Measurements from ENCODE around the gene LPGAT1.

Gene LPGAT1

DNA sequence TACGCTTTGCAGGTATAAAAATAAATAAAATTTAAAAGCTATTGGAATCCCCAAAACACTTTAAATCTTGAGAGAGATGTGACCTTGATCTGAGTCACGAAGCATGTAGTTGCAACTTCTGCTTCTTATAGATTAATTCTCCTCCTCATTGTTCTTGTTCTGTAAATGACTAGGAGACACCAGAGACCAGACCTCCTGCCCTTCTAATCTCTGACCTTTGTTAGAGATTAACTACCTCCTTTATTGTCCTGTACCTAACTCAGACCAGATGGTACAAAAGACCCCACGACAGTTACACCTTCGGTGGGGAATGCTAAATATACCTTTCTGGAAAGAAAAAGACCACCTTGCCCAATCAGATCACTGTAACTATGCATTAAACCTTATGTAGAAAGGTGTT lies 78.2 kb downstream of the LPGAT1 start:
- Histone ChIP-seq H3K9me3 (ENCODE audit: control insufficient read depth, low read length) (no peaks in the 10 kb centered on the region), H3K9ac (ENCODE audit: low read length) (no peak overlapping the region), H3K4me3 (ENCODE audit: low read length) (no peak overlapping the region), H3K4me1 (ENCODE audit: control insufficient read depth, insufficient read depth, low read length) (no peaks in the 10 kb centered on the region), H3K27me3 (ENCODE audit: control insufficient read depth, insufficient read depth, low read length) (no peaks in the 10 kb centered on the region), H3K36me3 (ENCODE audit: control insufficient read depth, insufficient read depth, low read length) (no peaks in the 10 kb centered on the region)

DNA sequence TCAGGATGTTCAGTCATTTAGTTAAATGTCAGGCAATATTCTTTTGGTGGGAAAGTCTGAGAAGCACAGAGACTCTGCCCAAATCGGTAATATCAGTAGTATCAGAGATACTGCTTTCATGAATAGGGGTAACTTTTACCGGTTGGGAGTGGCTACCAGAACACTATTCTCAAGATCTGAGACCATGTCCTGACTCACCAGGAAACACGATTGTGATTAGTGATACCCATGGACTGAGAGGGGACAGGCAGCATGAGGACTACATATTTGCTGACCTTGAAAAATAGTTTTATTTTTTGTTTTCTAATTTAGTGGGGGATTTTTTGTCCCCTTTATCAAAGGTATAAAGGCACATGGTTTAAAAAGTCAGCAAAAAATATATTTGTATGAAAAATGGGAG lies 79.1 kb downstream of the LPGAT1 start:
- H3K9ac ChIP-seq (ENCODE audit: low read length) = no peak overlapping the region
- no peaks in the 10 kb centered on the region for H3K9me3 ChIP-seq (ENCODE audit: control insufficient read depth, low read length)
- H3K4me3 ChIP-seq (ENCODE audit: low read length) = no peak overlapping the region
- H3K36me3 ChIP-seq (ENCODE audit: control insufficient read depth, insufficient read depth, low read length) = no peaks in the 10 kb centered on the region
- no peaks in the 10 kb centered on the region for H3K4me1 ChIP-seq (ENCODE audit: control insufficient read depth, insufficient read depth, low read length)
- H3K27me3 ChIP-seq (ENCODE audit: control insufficient read depth, insufficient read depth, low read length) = no peaks in the 10 kb centered on the region

DNA sequence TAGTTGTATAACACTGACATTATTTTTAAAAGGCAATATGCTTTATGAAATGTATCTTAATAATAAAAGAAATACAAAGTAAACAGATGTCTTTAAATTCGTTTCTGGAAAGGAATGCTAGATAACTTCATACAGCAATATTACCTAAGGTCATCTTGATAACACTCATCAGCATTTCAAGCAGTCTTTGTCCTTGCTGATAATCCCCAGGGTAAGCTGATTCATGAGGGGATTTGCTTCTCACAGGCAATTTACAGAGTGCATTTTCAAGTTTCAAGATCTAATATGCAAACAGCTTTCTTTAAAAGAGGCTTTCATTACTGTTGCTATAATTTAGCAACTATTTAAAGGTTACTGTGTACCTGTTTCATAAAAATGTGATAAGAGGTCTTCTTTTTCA lies 80.0 kb downstream of the LPGAT1 start:
- Histone ChIP-seq H3K4me3 (ENCODE audit: low read length) (no peak overlapping the region), H3K9me3 (ENCODE audit: control insufficient read depth, low read length) (no peaks in the 10 kb centered on the region), H3K36me3 (ENCODE audit: control insufficient read depth, insufficient read depth, low read length) (no peaks in the 10 kb centered on the region), H3K4me1 (ENCODE audit: control insufficient read depth, insufficient read depth, low read length) (no peaks in the 10 kb centered on the region), H3K9ac (ENCODE audit: low read length) (no peak overlapping the region), H3K27me3 (ENCODE audit: control insufficient read depth, insufficient read depth, low read length) (no peaks in the 10 kb centered on the region)

DNA sequence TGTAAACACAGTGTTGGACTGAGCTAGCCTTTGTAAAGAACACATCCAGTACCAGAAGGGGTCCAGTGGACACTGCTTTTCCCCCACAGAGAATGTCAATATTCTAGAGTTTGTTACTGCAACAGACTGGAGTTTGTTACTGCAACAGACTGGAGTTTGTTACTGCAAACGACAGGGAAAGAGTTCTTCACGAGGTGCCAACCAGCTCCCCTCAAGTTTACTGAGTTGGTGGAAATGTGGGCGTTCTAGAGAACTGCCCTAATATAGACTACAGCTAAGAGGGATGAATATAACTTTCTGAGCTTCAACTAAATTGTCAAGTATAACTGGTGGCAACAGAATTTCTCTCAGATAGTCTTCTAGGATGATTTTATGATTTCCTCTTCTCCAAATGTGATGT lies 81.3 kb downstream of the LPGAT1 start:
- Histone ChIP-seq H3K27me3 (ENCODE audit: control insufficient read depth, insufficient read depth, low read length) (no peaks in the 10 kb centered on the region), H3K9ac (ENCODE audit: low read length) (no peak overlapping the region), H3K9me3 (ENCODE audit: control insufficient read depth, low read length) (no peaks in the 10 kb centered on the region), H3K4me3 (ENCODE audit: low read length) (no peak overlapping the region), H3K36me3 (ENCODE audit: control insufficient read depth, insufficient read depth, low read length) (no peaks in the 10 kb centered on the region), H3K4me1 (ENCODE audit: control insufficient read depth, insufficient read depth, low read length) (peaks cover 3% of the 10 kb centered on the region)

DNA sequence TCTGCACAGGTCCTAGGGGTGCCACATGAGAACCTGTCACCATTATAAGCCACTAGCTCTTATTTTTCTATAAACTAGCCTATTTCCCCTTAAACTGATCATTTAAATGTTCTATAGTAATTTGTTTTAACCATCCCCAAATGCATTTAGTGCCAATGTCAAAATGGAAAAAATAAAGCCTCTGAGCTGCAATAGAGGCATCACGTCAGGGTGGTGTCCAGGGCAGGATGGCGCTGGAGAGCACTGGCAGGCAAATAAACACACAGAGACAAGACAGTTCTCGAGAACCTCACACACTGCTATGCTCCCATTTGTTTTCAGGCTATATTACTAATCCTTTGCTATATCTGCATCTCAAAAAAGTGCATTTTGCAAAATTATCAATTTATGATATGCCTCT lies 81.8 kb downstream of the LPGAT1 start:
- H3K9me3 ChIP-seq (ENCODE audit: control insufficient read depth, low read length) = no peaks in the 10 kb centered on the region
- no peaks in the 10 kb centered on the region for H3K36me3 ChIP-seq (ENCODE audit: control insufficient read depth, insufficient read depth, low read length)
- peaks cover 3% of the 10 kb centered on the region for H3K4me1 ChIP-seq (ENCODE audit: control insufficient read depth, insufficient read depth, low read length)
- H3K27me3 ChIP-seq (ENCODE audit: control insufficient read depth, insufficient read depth, low read length) = no peaks in the 10 kb centered on the region
- no peak overlapping the region for H3K9ac ChIP-seq (ENCODE audit: low read length)
- no peak overlapping the region for H3K4me3 ChIP-seq (ENCODE audit: low read length)

DNA sequence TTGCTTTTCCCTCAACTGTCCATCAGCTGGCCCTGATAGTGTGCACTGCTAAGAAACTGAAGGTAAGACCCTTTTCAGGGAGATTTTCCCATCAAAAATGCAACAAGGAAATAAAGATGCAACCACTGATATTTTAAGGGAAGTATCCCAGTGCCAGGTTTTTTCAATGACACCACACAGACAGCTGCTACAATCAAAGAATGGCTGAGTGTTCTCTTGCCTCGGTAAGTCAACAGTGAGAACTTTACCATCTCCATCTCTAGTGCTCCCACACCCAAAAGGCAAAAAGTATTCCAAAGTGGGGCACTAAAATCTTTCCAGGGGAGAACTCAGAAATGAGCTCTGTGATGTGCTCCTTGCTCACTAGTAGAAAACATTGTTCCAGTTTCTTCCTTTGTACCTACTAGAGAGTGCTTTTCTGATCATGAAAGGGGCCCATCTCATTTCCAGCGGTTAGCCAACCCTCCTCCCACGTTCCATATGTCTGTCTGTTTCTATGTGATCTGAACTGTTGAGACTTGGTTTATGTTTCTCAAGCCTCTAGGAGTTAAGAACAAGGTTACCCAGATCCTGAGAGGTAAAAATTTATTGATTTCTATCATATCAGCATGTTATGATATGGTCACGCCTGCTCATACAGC lies 87.6 kb downstream of the LPGAT1 start:
- no peak overlapping the region for H3K4me3 ChIP-seq (ENCODE audit: low read length)
- no peaks in the 10 kb centered on the region for H3K27me3 ChIP-seq (ENCODE audit: control insufficient read depth, insufficient read depth, low read length)
- no peak overlapping the region for H3K9ac ChIP-seq (ENCODE audit: low read length)
- H3K9me3 ChIP-seq (ENCODE audit: control insufficient read depth, low read length) = no peaks in the 10 kb centered on the region
- H3K4me1 ChIP-seq (ENCODE audit: control insufficient read depth, insufficient read depth, low read length) = peaks cover 3% of the 10 kb centered on the region
- no peaks in the 10 kb centered on the region for H3K36me3 ChIP-seq (ENCODE audit: control insufficient read depth, insufficient read depth, low read length)

DNA sequence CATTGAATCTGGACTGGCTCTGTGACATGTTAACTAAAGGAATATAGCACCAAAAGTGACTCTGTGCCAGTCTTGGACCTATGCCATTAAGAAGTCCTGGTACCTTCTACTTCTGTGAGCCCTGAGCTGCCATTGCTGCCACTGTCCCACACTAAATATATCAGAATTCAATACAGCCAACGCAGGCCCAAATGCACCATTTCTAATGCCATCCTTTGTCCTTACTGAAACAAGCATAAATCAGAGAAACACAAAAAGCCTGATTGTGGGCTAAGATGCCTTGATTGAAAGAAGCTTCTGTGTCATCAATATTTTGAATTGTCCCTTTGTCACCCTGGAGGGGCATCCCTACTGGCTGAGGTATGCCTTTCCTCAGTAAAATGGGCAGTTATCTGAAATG lies 88.3 kb downstream of the LPGAT1 start:
- H3K36me3 ChIP-seq (ENCODE audit: control insufficient read depth, insufficient read depth, low read length) = no peaks in the 10 kb centered on the region
- no peaks in the 10 kb centered on the region for H3K9me3 ChIP-seq (ENCODE audit: control insufficient read depth, low read length)
- H3K4me1 ChIP-seq (ENCODE audit: control insufficient read depth, insufficient read depth, low read length) = peaks cover 3% of the 10 kb centered on the region
- H3K9ac ChIP-seq (ENCODE audit: low read length) = no peak overlapping the region
- no peak overlapping the region for H3K4me3 ChIP-seq (ENCODE audit: low read length)
- no peaks in the 10 kb centered on the region for H3K27me3 ChIP-seq (ENCODE audit: control insufficient read depth, insufficient read depth, low read length)

DNA sequence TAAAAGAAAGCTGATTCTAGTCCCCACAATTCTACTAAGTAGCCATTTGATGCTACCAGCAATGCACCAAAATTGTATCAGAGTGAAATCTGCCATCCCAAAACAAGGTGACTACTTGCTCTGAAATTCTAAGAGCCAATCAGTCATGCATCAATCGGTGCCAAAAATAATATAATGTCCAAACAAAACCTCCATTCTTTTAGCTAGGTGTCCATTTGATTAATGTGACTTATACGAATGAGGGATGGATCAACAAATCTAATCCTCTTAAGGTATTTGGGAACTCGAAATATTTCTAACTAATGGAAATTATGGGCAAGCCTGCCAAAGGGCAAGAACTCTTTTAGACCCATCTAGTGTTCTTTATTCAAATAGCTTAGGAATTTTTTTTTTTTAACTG lies 88.8 kb downstream of the LPGAT1 start:
- Histone ChIP-seq H3K9me3 (ENCODE audit: control insufficient read depth, low read length) (no peaks in the 10 kb centered on the region), H3K4me3 (ENCODE audit: low read length) (no peak overlapping the region), H3K4me1 (ENCODE audit: control insufficient read depth, insufficient read depth, low read length) (peaks cover 3% of the 10 kb centered on the region), H3K9ac (ENCODE audit: low read length) (no peak overlapping the region), H3K36me3 (ENCODE audit: control insufficient read depth, insufficient read depth, low read length) (no peaks in the 10 kb centered on the region), H3K27me3 (ENCODE audit: control insufficient read depth, insufficient read depth, low read length) (no peaks in the 10 kb centered on the region)

DNA sequence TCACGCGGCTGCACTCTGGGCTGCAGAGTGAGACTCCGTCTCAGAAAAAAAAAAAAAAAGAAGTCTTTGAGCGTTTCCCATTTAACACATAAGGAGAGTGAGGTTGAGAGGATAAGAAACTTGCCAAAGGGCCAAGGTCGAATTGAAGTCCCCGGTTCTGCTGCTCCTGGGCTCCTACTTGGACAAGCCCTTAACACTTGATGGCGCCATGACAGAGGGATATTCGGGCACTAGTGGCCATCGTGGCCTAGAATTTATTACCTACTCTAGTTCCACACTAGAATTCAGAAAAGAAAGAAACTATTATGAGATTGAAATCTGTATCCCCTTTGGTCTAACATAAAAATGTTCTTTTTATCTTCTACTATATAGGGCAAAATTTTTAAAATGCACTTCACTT lies 89.4 kb downstream of the LPGAT1 start:
- Histone ChIP-seq H3K9ac (ENCODE audit: low read length) (no peak overlapping the region), H3K27me3 (ENCODE audit: control insufficient read depth, insufficient read depth, low read length) (no peaks in the 10 kb centered on the region), H3K4me3 (ENCODE audit: low read length) (no peak overlapping the region), H3K36me3 (ENCODE audit: control insufficient read depth, insufficient read depth, low read length) (no peaks in the 10 kb centered on the region), H3K9me3 (ENCODE audit: control insufficient read depth, low read length) (no peaks in the 10 kb centered on the region), H3K4me1 (ENCODE audit: control insufficient read depth, insufficient read depth, low read length) (peaks cover 3% of the 10 kb centered on the region)

DNA sequence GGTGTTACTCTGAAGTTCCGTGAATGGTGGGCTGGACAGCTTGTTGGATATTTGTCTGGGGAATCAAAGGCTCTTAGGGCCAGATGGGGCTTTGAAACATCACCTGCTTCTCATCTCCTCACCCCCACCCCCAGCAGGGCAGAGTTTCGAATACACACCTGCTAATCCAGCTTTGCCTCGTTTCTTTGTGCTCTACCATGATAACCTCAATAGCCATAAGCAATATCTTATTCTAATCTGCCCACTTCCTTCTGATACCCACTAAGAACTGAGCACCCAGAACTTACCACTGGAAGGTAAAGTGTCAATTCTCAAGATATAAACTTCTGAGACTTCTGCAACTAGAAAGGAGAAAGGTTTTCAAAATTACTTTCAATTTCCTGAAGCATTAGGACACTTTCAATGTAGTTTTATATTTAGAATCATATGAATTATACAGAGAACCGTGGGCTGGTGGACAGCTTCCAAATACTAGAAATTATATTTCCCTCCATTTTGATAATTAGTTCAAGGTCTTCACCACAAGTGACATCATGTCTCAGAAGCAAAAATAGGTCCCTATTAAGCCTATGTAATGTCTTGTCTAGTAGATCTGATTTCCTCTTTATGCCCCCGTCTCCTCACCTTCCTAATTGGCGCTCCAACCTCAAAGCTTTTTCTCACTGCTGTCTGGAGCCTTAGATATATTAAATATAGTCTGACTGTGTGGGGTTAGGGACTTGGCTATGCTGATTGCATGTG lies 90.7 kb downstream of the LPGAT1 start:
- no peak overlapping the region for H3K4me3 ChIP-seq (ENCODE audit: low read length)
- peaks cover 16% of the 10 kb centered on the region for H3K4me1 ChIP-seq (ENCODE audit: control insufficient read depth, insufficient read depth, low read length)
- H3K9me3 ChIP-seq (ENCODE audit: control insufficient read depth, low read length) = no peaks in the 10 kb centered on the region
- H3K36me3 ChIP-seq (ENCODE audit: control insufficient read depth, insufficient read depth, low read length) = no peaks in the 10 kb centered on the region
- no peaks in the 10 kb centered on the region for H3K27me3 ChIP-seq (ENCODE audit: control insufficient read depth, insufficient read depth, low read length)
- no peak overlapping the region for H3K9ac ChIP-seq (ENCODE audit: low read length)

DNA sequence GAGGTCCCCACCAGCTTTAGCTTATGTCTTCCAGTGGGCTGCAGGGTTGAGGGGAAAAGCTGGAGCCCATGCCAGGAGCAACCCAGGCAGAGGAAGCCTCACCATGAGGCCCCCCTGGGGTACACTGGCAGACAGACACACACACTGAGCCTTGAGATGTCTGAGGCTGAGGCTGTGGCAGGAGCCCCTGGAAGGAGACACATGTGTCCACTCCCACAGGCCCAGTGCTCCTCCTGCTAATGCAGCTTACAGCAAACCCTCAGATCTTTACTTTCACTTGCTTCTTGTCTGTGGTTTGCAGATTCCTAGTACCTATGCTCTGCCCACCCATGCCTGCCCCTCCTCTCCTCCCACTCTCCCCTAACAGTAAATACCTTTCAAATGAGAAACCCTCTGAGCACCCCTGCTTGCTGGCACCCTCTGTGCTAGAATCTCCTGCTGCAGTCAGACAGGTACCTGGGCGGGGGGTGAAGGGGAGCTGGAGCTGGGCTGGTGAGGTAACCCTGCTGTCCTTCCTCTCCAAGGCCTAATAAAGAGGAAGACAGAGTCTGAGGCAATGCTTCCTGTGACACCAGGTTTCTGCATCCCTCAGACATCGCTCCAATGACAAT lies 91.8 kb downstream of the LPGAT1 start:
- Histone ChIP-seq H3K36me3 (ENCODE audit: control insufficient read depth, insufficient read depth, low read length) (no peaks in the 10 kb centered on the region), H3K4me3 (ENCODE audit: low read length) (no peak overlapping the region), H3K27me3 (ENCODE audit: control insufficient read depth, insufficient read depth, low read length) (no peaks in the 10 kb centered on the region), H3K9me3 (ENCODE audit: control insufficient read depth, low read length) (no peaks in the 10 kb centered on the region), H3K9ac (ENCODE audit: low read length) (no peak overlapping the region), H3K4me1 (ENCODE audit: control insufficient read depth, insufficient read depth, low read length) (peaks cover 15% of the 10 kb centered on the region)

DNA sequence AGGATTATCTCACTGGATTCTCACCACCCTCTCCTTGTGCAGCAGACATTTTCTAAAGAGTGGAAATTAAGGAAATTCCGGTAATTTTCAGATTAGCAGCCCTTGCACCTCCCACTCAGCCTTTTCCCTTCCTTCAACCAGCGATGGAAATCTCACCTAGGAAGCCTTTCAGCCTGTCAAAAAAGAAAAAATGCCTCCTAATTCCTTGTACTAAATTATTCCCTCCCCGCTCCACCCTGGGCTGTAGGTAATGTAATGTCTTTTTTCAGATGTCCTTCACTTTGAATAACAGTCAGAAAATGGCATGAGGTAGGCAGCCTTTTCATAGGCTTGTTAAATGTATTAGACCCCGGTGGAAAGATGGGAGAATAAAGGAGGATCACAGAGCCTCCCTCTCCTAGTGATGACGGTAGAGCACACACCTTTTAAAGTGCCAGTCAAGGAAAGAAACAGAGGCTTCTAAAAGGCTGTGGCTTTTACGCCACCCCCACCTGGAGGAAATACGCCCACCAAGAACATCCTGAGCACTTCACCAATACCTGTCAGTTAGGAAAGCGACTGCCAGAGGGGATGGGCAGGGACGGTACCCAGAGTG lies 92.4 kb downstream of the LPGAT1 start:
- H3K36me3 ChIP-seq (ENCODE audit: control insufficient read depth, insufficient read depth, low read length) = no peaks in the 10 kb centered on the region
- H3K9me3 ChIP-seq (ENCODE audit: control insufficient read depth, low read length) = no peaks in the 10 kb centered on the region
- no peak overlapping the region for H3K9ac ChIP-seq (ENCODE audit: low read length)
- H3K4me1 ChIP-seq (ENCODE audit: control insufficient read depth, insufficient read depth, low read length) = peaks cover 15% of the 10 kb centered on the region
- H3K27me3 ChIP-seq (ENCODE audit: control insufficient read depth, insufficient read depth, low read length) = no peaks in the 10 kb centered on the region
- no peak overlapping the region for H3K4me3 ChIP-seq (ENCODE audit: low read length)

Measured in mucosa of stomach (tissue), 1 donor.